ENCODE data around the gene AMIGO1.

GRCh38 chr1:109497449-109498160 lies 11.9 kb downstream of the AMIGO1 start:
- TF ChIP-seq CTCF (IDR thresholded peaks at IDR 0.05) = no peak
- TF ChIP-seq POLR2A (IDR thresholded peaks at IDR 0.05) = no peak

All from heart left ventricle (tissue), 13 donors.